Activated CD4-positive, alpha-beta T cell treated with anti-CD3 and anti-CD28 coated beads, Interleukin-2, amount 10 ng/mL, durations not matched to agents 7 days and 5 days (primary cell): Measurements from ENCODE around the gene OR52K1. TPM values are rescaled to one million over a fixed set of nuclear protein-coding genes. Genes with fewer than 3 reads are reported as not detected.
A peak's percentile ranks its signal among the peaks of the same experiment; 100 is the strongest.

Experiments
- CTCF ChIA-PET: fragments of 350-600 bp; sonication (Branson Sonifier 250); formaldehyde crosslinking; loops from one replicate; lab custom pipeline; 2021; ENCODE audit warnings: antibody characterized with exemption; lab: Charles Lee
- POLR2A ChIA-PET: fragments of 350-600 bp; sonication (Branson Sonifier 250); formaldehyde crosslinking; loops from one replicate; lab custom pipeline; 2021; ENCODE audit warnings: antibody characterized with exemption; lab: Charles Lee
- DNase-seq: peaks from one replicate; pipeline ENCODE4 v3.0.0-alpha.2; 2020
- H3K27ac Mint-ChIP-seq: one replicate; pipeline ENCODE4 v1.8.0; 2021; ENCODE audit warnings: mild to moderate bottlenecking, moderate library complexity, mixed read lengths
- H3K27me3 Mint-ChIP-seq: one replicate; pipeline ENCODE4 v1.8.0; 2021; ENCODE audit warnings: mixed read lengths
- H3K36me3 Mint-ChIP-seq: one replicate; pipeline ENCODE4 v1.8.0; 2021; ENCODE audit warnings: low read depth, mixed read lengths
- H3K4me1 Mint-ChIP-seq: one replicate; pipeline ENCODE4 v1.8.0; 2021; ENCODE audit warnings: mixed read lengths
- H3K4me3 Mint-ChIP-seq: one replicate; pipeline ENCODE4 v1.8.0; 2021; ENCODE audit warnings: mild to moderate bottlenecking, moderate library complexity, mixed read lengths
- H3K9me3 Mint-ChIP-seq: one replicate; pipeline ENCODE4 v1.8.0; 2021; ENCODE audit warnings: mixed read lengths
- total RNA-seq, 2 experiments: library from RNA; stranded (reverse); gene quantifications; one replicate each; pipeline ENCODE4 v1.2.3, GENCODE V29; 2021

The OR52K1 gene
- not detected for total RNA-seq

- no peaks in the 10 kb centered on the region for H3K36me3 Mint-ChIP-seq
- no peak for DNase-seq
- CTCF ChIA-PET, result interaction anchor here (0.9 kb wide), 1 partner anchor 17 kb away, joined by 3 read pairs; no protein-coding TSS in a partner anchor
- H3K4me3 Mint-ChIP-seq, result no peak within 1 kb of the TSS
- peaks cover 5% of the 10 kb centered on the region for H3K4me1 Mint-ChIP-seq
- H3K27me3 Mint-ChIP-seq, result peaks cover 11% of the 10 kb centered on the region
- no peak within 1 kb of the TSS for H3K27ac Mint-ChIP-seq
- no peaks in the 10 kb centered on the region for H3K9me3 Mint-ChIP-seq
- POLR2A ChIA-PET, result no interaction called here
These were observed at the start of gene OR52K1 for GRCh38 chr11:4482445-4482844. TSS of gene OR52K1 (plus strand) at chr11:4482646. CDS start at chr11:4488901, 6,255 bp downstream.

GRCh38 chr11:4433856-4434255 is 48.6 kb upstream of the OR52K1 start:
- peaks cover 3% of the 10 kb centered on the region for H3K9me3 Mint-ChIP-seq
- H3K27me3 Mint-ChIP-seq, result peaks cover 14% of the 10 kb centered on the region
- POLR2A ChIA-PET, result no interaction called here
- no peaks in the 10 kb centered on the region for H3K36me3 Mint-ChIP-seq
- no peak for DNase-seq
- no peak overlapping the region for H3K27ac Mint-ChIP-seq
- no peaks in the 10 kb centered on the region for H3K4me1 Mint-ChIP-seq
- CTCF ChIA-PET, result no interaction called here
- no peak overlapping the region for H3K4me3 Mint-ChIP-seq

GRCh38 chr11:4436411-4436810 is 46.0 kb upstream of the OR52K1 start:
- ChIA-PET CTCF (interaction anchor here (0.7 kb wide), 1 partner anchor 23 kb away, joined by 3 read pairs; no protein-coding TSS in a partner anchor), POLR2A (no interaction called here)
- Mint-ChIP-seq H3K4me1 (no peaks in the 10 kb centered on the region), H3K9me3 (peaks cover 8% of the 10 kb centered on the region), H3K27me3 (peaks cover 14% of the 10 kb centered on the region), H3K4me3 (no peak overlapping the region), H3K36me3 (no peaks in the 10 kb centered on the region), H3K27ac (no peak overlapping the region)
- no peak for DNase-seq

- peaks cover 6% of the 10 kb centered on the region for H3K27me3 Mint-ChIP-seq
- no peak for DNase-seq
- H3K4me3 Mint-ChIP-seq, result no peak overlapping the region
- no peak overlapping the region for H3K27ac Mint-ChIP-seq
- H3K9me3 Mint-ChIP-seq, result peaks cover 8% of the 10 kb centered on the region
- ChIA-PET CTCF (no interaction called here), POLR2A (no interaction called here)
- H3K4me1 Mint-ChIP-seq, result no peaks in the 10 kb centered on the region
- no peaks in the 10 kb centered on the region for H3K36me3 Mint-ChIP-seq
These were observed 40.9 kb upstream of the OR52K1 start for GRCh38 chr11:4441515-4441914.

DNA sequence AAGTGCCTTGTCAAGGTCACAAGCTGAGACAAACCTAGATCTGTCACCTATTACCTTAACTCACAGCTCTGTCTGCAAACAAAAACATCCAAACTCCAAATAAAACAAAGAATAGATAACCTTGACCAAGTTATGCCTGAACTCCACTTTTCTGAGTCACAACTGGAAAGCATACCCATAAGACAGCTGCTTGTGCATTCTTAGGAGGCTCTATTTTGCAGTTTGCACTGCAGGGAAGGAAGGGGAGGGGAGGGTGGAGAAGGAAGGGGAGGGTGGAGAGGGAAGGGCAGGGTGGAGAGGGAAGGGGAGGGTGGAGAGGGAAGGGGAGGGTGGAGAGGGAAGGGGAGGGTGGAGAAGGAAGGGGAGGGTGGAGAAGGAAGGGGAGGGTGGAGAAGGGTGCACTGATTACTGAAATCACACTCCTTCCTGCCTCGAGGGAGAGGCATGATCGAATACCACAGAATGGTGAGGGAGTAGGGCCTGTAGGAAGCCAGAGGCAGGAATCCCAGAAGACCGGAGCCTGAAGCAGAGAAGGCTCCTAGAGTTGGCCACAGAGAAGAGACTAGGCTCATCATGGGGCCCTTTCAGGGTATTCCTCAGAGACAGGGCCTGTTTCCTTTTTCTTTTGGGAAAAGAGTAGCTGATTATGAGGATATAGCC is 39.1 kb upstream of the OR52K1 start:
- H3K4me1 Mint-ChIP-seq, result no peaks in the 10 kb centered on the region
- CTCF ChIA-PET, result no interaction called here
- no peak overlapping the region for H3K27ac Mint-ChIP-seq

DNA sequence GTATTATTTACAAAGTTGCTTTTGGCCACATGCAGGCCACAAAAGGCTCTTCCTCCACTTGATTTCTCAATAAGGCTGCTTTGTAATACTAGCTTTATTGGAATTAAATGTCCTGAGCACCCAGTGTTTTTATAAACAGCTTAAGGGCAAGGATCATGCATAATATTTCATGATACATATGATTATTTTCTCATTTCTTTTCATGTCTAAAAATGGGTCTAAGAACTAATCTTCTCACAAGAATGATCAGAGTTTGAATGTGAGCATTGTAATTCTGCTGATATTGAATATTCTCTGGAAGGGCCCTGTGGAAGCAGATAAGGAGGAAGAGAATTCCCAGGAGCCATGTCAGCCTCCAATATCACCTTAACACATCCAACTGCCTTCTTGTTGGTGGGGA is 33.5 kb upstream of the OR52K1 start, which contains the start of gene OR52K2:
OR52K2 (plus strand) TSS at position 301 of the 400 bp plus-strand sequence; CDS start at position 346, 45 bp downstream.
- Mint-ChIP-seq H3K27me3 (no peaks in the 10 kb centered on the region), H3K4me3 (no peak within 1 kb of the TSS), H3K9me3 (peaks cover under 1% of the 10 kb centered on the region), H3K4me1 (peaks cover under 1% of the 10 kb centered on the region), H3K36me3 (peaks cover 3% of the 10 kb centered on the region), H3K27ac (no peak within 1 kb of the TSS)
- POLR2A ChIA-PET, result no interaction called here
- CTCF ChIA-PET, result no interaction called here
- no peak for DNase-seq

More for the DNA sequence above, 39.1 kb upstream of the OR52K1 start:
- DNase-seq, result no peak
- peaks cover 8% of the 10 kb centered on the region for H3K9me3 Mint-ChIP-seq
- H3K4me3 Mint-ChIP-seq, result no peak overlapping the region
- H3K27me3 Mint-ChIP-seq, result peaks cover 2% of the 10 kb centered on the region
- H3K36me3 Mint-ChIP-seq, result no peaks in the 10 kb centered on the region
- POLR2A ChIA-PET, result no interaction called here

GRCh38 chr11:4453118-4453517 is 29.3 kb upstream of the OR52K1 start:
- Mint-ChIP-seq H3K9me3 (peaks cover 2% of the 10 kb centered on the region), H3K4me3 (no peak overlapping the region), H3K36me3 (peaks cover 4% of the 10 kb centered on the region), H3K27ac (no peak overlapping the region), H3K27me3 (no peaks in the 10 kb centered on the region), H3K4me1 (peaks cover 12% of the 10 kb centered on the region)
- DNase-seq, result no peak
- CTCF ChIA-PET, result no interaction called here
- POLR2A ChIA-PET, result no interaction called here

DNA sequence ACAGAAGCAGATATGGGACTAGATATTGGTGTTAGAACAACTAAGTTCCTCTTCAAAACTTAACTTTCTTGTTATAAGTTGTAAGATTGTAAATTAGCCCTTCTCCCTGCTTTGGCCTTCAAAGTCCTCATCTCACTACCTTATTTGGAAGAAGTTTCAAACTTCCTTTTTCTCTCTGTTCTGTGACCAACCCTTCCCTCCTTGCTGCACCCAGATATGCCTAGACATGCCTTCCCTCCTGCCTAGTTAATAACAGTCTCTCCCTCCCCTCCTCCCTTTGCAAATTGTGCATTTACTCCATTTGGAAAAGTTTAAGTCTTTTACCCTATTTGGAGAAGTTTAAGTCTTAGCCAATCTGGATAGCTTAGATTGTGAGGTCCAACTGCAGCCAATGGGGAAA is 28.4 kb upstream of the OR52K1 start:
- Mint-ChIP-seq H3K36me3 (peaks cover 4% of the 10 kb centered on the region), H3K9me3 (peaks cover 4% of the 10 kb centered on the region), H3K4me3 (no peak overlapping the region), H3K27ac (no peak overlapping the region), H3K4me1 (peaks cover 17% of the 10 kb centered on the region), H3K27me3 (no peaks in the 10 kb centered on the region)
- no peak for DNase-seq
- POLR2A ChIA-PET, result no interaction called here
- CTCF ChIA-PET, result no interaction called here

DNA sequence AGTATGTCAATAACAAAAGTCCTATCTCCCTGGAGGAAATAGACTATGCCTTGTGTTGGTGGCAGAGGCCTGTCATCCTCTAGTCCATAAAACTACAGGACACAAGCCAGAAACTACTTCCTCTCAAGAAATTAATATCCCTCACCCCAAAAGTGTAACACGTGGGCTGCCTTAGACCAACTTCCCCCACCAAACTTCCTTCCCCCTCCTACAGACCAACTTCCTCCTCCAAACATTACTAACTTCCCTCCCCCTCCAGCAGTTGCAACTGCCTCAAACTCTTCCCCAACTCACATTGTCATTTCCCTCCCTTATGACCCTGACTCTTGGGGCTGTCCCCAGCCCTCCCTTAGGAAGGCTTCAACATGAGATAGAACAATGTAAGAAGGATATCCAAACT is 27.0 kb upstream of the OR52K1 start:
- Mint-ChIP-seq H3K4me1 (peaks cover 23% of the 10 kb centered on the region), H3K27ac (no peak overlapping the region), H3K36me3 (peaks cover 4% of the 10 kb centered on the region), H3K27me3 (no peaks in the 10 kb centered on the region), H3K4me3 (no peak overlapping the region), H3K9me3 (peaks cover 5% of the 10 kb centered on the region)
- CTCF ChIA-PET, result no interaction called here
- POLR2A ChIA-PET, result no interaction called here
- DNase-seq, result no peak

- Mint-ChIP-seq H3K36me3 (peaks cover 4% of the 10 kb centered on the region), H3K9me3 (peaks cover 11% of the 10 kb centered on the region), H3K27ac (no peak overlapping the region), H3K4me3 (no peak overlapping the region), H3K27me3 (peaks cover under 1% of the 10 kb centered on the region), H3K4me1 (peaks cover 29% of the 10 kb centered on the region)
- POLR2A ChIA-PET, result no interaction called here
- DNase-seq, result peak; percentile 7
- CTCF ChIA-PET, result no interaction called here
These were observed 22.9 kb upstream of the OR52K1 start for GRCh38 chr11:4459500-4459899.

DNA sequence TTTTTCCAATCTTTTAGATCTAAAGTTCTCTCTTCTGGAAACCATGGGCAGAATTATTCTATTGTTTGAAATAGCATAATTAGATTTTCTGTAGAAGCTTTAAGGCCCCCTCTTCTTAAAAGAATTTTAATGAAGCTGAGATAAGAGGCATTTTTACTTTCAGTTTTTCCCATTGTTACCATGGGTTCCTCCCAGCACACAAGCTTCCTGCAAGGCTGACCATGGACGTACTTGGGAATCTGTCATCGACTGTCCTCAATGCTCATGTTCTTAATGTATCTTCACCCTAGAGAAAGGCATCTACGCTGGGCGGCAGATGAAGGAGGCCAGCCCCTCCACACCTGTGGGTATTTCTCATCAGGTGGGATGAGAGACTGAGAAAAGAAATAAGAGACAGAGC is 22.3 kb upstream of the OR52K1 start:
- peaks cover 3% of the 10 kb centered on the region for H3K27me3 Mint-ChIP-seq
- H3K36me3 Mint-ChIP-seq, result peaks cover 8% of the 10 kb centered on the region
- no peak overlapping the region for H3K4me3 Mint-ChIP-seq
- H3K4me1 Mint-ChIP-seq, result peaks cover 24% of the 10 kb centered on the region
- ChIA-PET POLR2A (no interaction called here), CTCF (no interaction called here)
- DNase-seq, result no peak
- peak overlapping the region; percentile 10 for H3K27ac Mint-ChIP-seq
- H3K9me3 Mint-ChIP-seq, result peaks cover 18% of the 10 kb centered on the region

GRCh38 chr11:4464216-4465159 is 18.0 kb upstream of the OR52K1 start:
- CTCF ChIA-PET, result interaction anchor here (0.6 kb wide), 1 partner anchor 36 kb away, joined by 3 read pairs; no protein-coding TSS in a partner anchor
- Mint-ChIP-seq H3K4me1 (peaks cover 11% of the 10 kb centered on the region), H3K27ac (no peak overlapping the region)

DNA sequence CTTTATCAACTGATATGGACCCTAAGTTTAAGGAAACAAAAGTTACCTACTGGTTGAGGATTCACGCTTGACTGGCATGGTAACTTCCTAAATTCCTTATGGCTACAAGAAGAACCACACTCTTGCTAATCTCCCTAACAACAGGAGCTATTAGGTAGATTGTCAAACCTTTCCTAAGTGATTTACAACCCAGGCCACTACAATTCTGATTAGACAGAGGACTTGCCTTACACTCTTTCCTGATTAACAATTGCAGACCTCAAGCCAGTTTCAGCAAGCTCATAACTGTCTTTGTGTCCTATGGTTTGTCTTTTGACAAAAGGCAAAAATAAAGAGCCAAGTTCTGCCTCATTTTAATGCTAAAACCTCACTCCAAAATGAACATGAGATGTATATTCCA is 17.0 kb upstream of the OR52K1 start:
- Mint-ChIP-seq H3K27ac (no peak overlapping the region), H3K4me1 (peaks cover 8% of the 10 kb centered on the region), H3K27me3 (peaks cover 11% of the 10 kb centered on the region), H3K9me3 (peaks cover 18% of the 10 kb centered on the region), H3K36me3 (peaks cover 8% of the 10 kb centered on the region), H3K4me3 (no peak overlapping the region)
- CTCF ChIA-PET, result no interaction called here
- no peak for DNase-seq
- POLR2A ChIA-PET, result no interaction called here

More at GRCh38 chr11:4464216-4465159, 18.0 kb upstream of the OR52K1 start:
- POLR2A ChIA-PET, result no interaction called here
- no peak for DNase-seq
- peaks cover 8% of the 10 kb centered on the region for H3K36me3 Mint-ChIP-seq
- H3K9me3 Mint-ChIP-seq, result peaks cover 18% of the 10 kb centered on the region
- H3K4me3 Mint-ChIP-seq, result no peak overlapping the region
- H3K27me3 Mint-ChIP-seq, result peaks cover 5% of the 10 kb centered on the region
